Uterus (tissue), 2 donors: ENCODE data around the gene NHS.

Source experiments
- CTCF ChIP-seq, 4 experiments: fragments of 200-600 bp in 2 of 4; fragments of 450-650 bp in 2 of 4; sonication (generic) in 2 of 4; IDR thresholded peaks; one replicate each; pipeline ENCODE4 v1.5.1; 2016 to 2019; ENCODE audit warnings: antibody characterized with exemption in 4 of 4, mild to moderate bottlenecking in 2 of 4, moderate library complexity in 1 of 4
- POLR2A ChIP-seq, 2 donors: fragments of 450-650 bp; IDR thresholded peaks; one replicate each; pipeline ENCODE4 v1.6.1; 2016; ENCODE audit warnings: antibody characterized with exemption in 2 of 2, mild to moderate bottlenecking in 1 of 2, moderate library complexity in 1 of 2

DNA sequence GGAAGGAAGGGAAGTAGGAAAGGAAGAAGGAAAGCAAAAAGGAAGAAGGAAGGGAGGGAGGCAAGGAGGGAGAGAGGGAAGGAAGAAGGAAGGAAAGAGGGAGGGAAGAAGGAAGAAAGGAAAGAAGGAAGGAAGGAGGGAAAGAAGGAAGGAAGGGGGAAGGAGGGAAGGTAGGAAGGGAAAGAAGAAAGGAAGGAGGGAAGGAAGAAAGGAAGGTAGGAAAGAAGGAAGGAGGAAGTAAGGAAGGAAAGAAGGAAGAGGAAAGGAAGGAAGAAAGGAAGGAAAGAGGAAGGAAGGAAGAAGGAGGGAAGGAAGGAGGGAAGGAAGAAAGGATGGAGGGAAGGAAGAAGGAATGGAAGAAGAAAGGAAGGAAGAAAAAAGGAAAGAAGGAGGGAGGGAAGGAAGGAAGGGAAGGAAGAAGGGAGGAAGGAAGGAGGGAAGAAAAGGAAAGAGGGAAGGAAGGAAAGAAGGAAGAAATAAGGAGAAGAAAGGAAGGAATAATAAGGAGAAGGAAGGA lies 343.7 kb downstream of the NHS start:
- TF ChIP-seq POLR2A (IDR thresholded peaks at IDR 0.05) (no peak), CTCF (IDR thresholded peaks at IDR 0.05) (no peak)
